Endodermal cell (in vitro differentiated cells): ENCODE results near the gene EEF1A2. TPM values are rescaled to one million over a fixed set of nuclear protein-coding genes. Genes with fewer than 3 reads are reported as not detected.
A peak's percentile ranks its signal among the peaks of the same experiment; 100 is the strongest.

ENCODE experiments used
- DNase-seq: peaks from one replicate; pipeline ENCODE4 v3.0.0-alpha.2; 2017
- H3K27ac ChIP-seq: 2 replicates; pipeline ENCODE4 v1.5.1; 2013; ENCODE audit warnings: mild to moderate bottlenecking, low read depth, low read length, moderate library complexity
- H3K27me3 ChIP-seq: 2 replicates; pipeline ENCODE4 v1.6.1; 2013; ENCODE audit warnings: mild to moderate bottlenecking, low read length, moderate library complexity; ENCODE audit not compliant: insufficient read depth, control insufficient read depth, poor library complexity, severe bottlenecking
- H3K36me3 ChIP-seq: 2 replicates; pipeline ENCODE4 v1.7.0; 2013; ENCODE audit warnings: mild to moderate bottlenecking, low read length, moderate library complexity; ENCODE audit not compliant: control insufficient read depth, insufficient read depth
- H3K4me1 ChIP-seq: one replicate; pipeline ENCODE4 v1.7.0; 2013; ENCODE audit warnings: low read length; ENCODE audit not compliant: control insufficient read depth, insufficient read depth
- H3K4me3 ChIP-seq: 2 replicates; pipeline ENCODE4 v1.5.1; 2013; ENCODE audit warnings: mild to moderate bottlenecking, low read length, moderate library complexity
- H3K9ac ChIP-seq: 2 replicates; pipeline ENCODE4 v1.6.1; 2013; ENCODE audit warnings: mild to moderate bottlenecking, low read length, moderate library complexity; ENCODE audit not compliant: poor library complexity, severe bottlenecking; ENCODE audit errors: extremely low read depth
- H3K9me3 ChIP-seq: 2 replicates; pipeline ENCODE4 v1.6.1; 2013; ENCODE audit warnings: mild to moderate bottlenecking, low read length, moderate library complexity; ENCODE audit not compliant: control insufficient read depth
- H3K27ac Mint-ChIP-seq: 2 replicates; pipeline ENCODE4 v1.8.0; 2020; ENCODE audit warnings: mixed read lengths
- H3K27me3 Mint-ChIP-seq: 2 replicates; pipeline ENCODE4 v1.8.0; 2021; ENCODE audit warnings: mild to moderate bottlenecking, mixed read lengths; ENCODE audit not compliant: insufficient read depth
- H3K36me3 Mint-ChIP-seq: 2 replicates; pipeline ENCODE4 v1.8.0; 2020; ENCODE audit warnings: low read depth, mixed read lengths
- H3K4me1 Mint-ChIP-seq: 2 replicates; pipeline ENCODE4 v1.8.0; 2020; ENCODE audit warnings: mixed read lengths
- H3K4me3 Mint-ChIP-seq: 2 replicates; pipeline ENCODE4 v1.8.0; 2020; ENCODE audit warnings: mild to moderate bottlenecking, moderate library complexity, mixed read lengths
- H3K9me3 Mint-ChIP-seq: 2 replicates; pipeline ENCODE4 v1.8.0; 2020; ENCODE audit warnings: mild to moderate bottlenecking, mixed read lengths
- WGBS, 2 experiments: methylation state at CpG; one replicate each; pipeline versions ENCODE4 v1.1.5 to v1.1.7; 2013; ENCODE audit warnings: missing lambda C conversion rate in 2 of 2, mixed read lengths in 1 of 2; ENCODE audit not compliant: insufficient coverage in 1 of 2, insufficient read length in 1 of 2; 5-methylcytosine and 5-hydroxymethylcytosine counted together
- total RNA-seq, 2 donors: library from RNA; stranded (reverse); fragmentation: NEBNext Ultra II Directional in 1 of 2; extraction: Animal tissue kit (Norgen Biotek cat#: 25700) in 1 of 2; gene quantifications; 2 replicates in 1 of 2; 3 replicates in 1 of 2; pipeline ENCODE4 v1.2.1, GENCODE V29; 2021
- TF ChIP-seq, protein P1 (sequence below): fragments of 200-600 bp; sonication (generic); conservative IDR thresholded peaks from 2 replicates; pipeline ENCODE4 v1.5.0; 2021; ENCODE audit warnings: antibody characterized with exemption, mild to moderate bottlenecking

The EEF1A2 gene
- total RNA-seq, 2 donors from 2014 or later = 12.1 to 22.6 TPM

DNA sequence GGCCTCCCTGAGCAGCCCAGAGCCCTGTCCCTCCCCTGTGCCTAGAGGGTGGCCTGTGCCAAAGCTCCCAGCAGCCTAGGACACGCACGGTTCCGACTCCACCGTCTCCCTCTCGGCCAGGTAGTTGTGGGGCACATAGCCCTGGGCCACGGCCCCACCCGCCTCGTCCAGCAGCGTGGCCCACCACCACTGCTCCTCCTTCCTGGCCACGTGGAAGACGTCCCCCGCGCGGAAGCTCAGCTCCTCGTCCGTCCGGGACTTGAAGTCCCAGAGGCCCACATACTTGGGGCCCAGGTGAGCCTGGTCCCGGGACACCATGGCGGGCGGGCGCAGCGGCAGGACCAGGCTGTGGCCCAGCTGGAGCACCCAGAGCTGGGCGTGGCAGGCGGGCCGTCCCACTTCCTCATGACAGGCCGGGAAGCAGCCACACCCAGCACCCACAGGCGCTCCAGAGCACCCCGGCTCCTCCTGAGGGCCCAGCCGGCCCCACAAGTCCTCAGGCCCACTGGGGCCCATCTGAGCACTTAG lies 38.2 kb upstream of the EEF1A2 start, which contains the start of gene PTK6:
Gene PTK6 (minus strand): TSS at position 380 of the 528 bp plus-strand sequence. CDS start 62 bp downstream, at position 318.
- TF ChIP-seq, protein P1, sequence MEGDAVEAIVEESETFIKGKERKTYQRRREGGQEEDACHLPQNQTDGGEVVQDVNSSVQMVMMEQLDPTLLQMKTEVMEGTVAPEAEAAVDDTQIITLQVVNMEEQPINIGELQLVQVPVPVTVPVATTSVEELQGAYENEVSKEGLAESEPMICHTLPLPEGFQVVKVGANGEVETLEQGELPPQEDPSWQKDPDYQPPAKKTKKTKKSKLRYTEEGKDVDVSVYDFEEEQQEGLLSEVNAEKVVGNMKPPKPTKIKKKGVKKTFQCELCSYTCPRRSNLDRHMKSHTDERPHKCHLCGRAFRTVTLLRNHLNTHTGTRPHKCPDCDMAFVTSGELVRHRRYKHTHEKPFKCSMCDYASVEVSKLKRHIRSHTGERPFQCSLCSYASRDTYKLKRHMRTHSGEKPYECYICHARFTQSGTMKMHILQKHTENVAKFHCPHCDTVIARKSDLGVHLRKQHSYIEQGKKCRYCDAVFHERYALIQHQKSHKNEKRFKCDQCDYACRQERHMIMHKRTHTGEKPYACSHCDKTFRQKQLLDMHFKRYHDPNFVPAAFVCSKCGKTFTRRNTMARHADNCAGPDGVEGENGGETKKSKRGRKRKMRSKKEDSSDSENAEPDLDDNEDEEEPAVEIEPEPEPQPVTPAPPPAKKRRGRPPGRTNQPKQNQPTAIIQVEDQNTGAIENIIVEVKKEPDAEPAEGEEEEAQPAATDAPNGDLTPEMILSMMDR = no peak
- Histone ChIP-seq H3K9me3 (no peaks in the 10 kb centered on the region), H3K9ac (no peak within 1 kb of the TSS), H3K27ac (no peak within 1 kb of the TSS), H3K27me3 (no peaks in the 10 kb centered on the region), H3K4me3 (no peak within 1 kb of the TSS), H3K4me1 (no peaks in the 10 kb centered on the region), H3K36me3 (no peaks in the 10 kb centered on the region)
- WGBS, 2 experiments = 94 to 97% methylated on average over 8 to 29 of the region's 29 CpGs
- Mint-ChIP-seq H3K9me3 (no peaks in the 10 kb centered on the region), H3K27ac (no peak within 1 kb of the TSS), H3K4me1 (no peaks in the 10 kb centered on the region), H3K27me3 (no peaks in the 10 kb centered on the region), H3K36me3 (no peaks in the 10 kb centered on the region), H3K4me3 (peak within 1 kb of the TSS; percentile 41)
- DNase-seq = no peak

DNA sequence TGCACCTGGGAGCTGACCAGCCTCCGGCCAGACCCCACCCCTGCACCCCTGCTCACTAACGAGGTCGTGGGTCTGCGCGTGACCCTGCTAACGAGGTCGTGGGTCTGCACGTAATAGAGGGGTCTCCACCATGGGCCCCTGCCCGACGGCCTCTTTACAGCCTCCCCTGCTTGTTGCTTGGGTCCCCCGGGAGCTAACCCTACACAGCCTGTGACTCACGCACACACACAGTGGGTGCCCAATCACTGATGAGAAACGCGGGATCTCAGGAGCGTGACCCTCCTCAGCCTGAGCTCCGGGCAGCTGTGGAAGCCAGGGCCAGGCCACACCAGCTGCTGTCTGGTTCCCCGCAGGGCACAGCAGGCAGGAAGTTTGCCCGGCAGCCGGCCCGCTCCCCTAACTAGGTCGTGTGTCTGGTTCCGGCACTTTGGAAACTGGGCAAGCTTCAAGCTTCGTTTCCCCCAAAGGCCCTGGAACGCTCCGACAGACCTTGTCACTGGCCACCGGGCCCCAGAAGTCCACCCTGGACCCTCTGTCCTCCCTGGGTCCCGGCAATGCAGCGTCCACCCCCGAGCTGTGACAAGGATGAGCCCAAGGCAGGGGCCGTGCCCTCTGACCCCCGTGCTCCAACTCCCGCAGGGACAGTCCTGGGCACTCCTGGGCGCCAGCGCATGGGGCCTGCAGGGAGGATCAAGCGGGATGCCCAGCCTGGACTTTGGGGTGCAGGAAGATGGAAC lies 37.5 kb upstream of the EEF1A2 start:
- H3K27me3 Mint-ChIP-seq = no peaks in the 10 kb centered on the region
- no peak for DNase-seq
- 88 to 91% methylated on average over 21 to 35 of the region's 35 CpGs for WGBS, 2 experiments

GRCh38 chr20:63534831-63535651 lies 36.2 kb upstream of the EEF1A2 start:
- TF ChIP-seq, protein P1 = no peak
- H3K27ac ChIP-seq = no peak overlapping the region
- H3K4me1 Mint-ChIP-seq = no peaks in the 10 kb centered on the region

More for the DNA sequence above, 37.5 kb upstream of the EEF1A2 start:
- Histone ChIP-seq H3K36me3 (no peaks in the 10 kb centered on the region), H3K4me3 (no peak overlapping the region), H3K4me1 (no peaks in the 10 kb centered on the region), H3K27ac (no peak overlapping the region), H3K9ac (no peak overlapping the region), H3K27me3 (no peaks in the 10 kb centered on the region), H3K9me3 (no peaks in the 10 kb centered on the region)
- H3K4me1 Mint-ChIP-seq = no peaks in the 10 kb centered on the region
- TF ChIP-seq, protein P1 = no peak
- no peaks in the 10 kb centered on the region for H3K36me3 Mint-ChIP-seq
- H3K27ac Mint-ChIP-seq = no peak overlapping the region
- no peaks in the 10 kb centered on the region for H3K9me3 Mint-ChIP-seq
- no peak overlapping the region for H3K4me3 Mint-ChIP-seq

More at GRCh38 chr20:63534831-63535651, 36.2 kb upstream of the EEF1A2 start:
- no peaks in the 10 kb centered on the region for H3K4me1 ChIP-seq
- no peak overlapping the region for H3K4me3 ChIP-seq
- WGBS, 2 experiments = 91% methylated on average over 36 to 49 of the region's 49 CpGs
- peak; percentile 61 for DNase-seq
- no peak overlapping the region for H3K4me3 Mint-ChIP-seq
- no peak overlapping the region for H3K27ac Mint-ChIP-seq
- H3K36me3 ChIP-seq = no peaks in the 10 kb centered on the region
- no peaks in the 10 kb centered on the region for H3K27me3 Mint-ChIP-seq
- no peaks in the 10 kb centered on the region for H3K9me3 Mint-ChIP-seq
- H3K9me3 ChIP-seq = no peaks in the 10 kb centered on the region
- no peaks in the 10 kb centered on the region for H3K36me3 Mint-ChIP-seq
- H3K9ac ChIP-seq = no peak overlapping the region
- H3K27me3 ChIP-seq = no peaks in the 10 kb centered on the region
